D341Med (cell line): ENCODE data around the gene USP5.
A peak's percentile ranks its signal among the peaks of the same experiment; 100 is the strongest.

Source experiments
- DNase-seq: peaks from one replicate; pipeline ENCODE4 v3.0.0; 2012; ENCODE audit warnings: low spot score

The USP5 gene

DNA sequence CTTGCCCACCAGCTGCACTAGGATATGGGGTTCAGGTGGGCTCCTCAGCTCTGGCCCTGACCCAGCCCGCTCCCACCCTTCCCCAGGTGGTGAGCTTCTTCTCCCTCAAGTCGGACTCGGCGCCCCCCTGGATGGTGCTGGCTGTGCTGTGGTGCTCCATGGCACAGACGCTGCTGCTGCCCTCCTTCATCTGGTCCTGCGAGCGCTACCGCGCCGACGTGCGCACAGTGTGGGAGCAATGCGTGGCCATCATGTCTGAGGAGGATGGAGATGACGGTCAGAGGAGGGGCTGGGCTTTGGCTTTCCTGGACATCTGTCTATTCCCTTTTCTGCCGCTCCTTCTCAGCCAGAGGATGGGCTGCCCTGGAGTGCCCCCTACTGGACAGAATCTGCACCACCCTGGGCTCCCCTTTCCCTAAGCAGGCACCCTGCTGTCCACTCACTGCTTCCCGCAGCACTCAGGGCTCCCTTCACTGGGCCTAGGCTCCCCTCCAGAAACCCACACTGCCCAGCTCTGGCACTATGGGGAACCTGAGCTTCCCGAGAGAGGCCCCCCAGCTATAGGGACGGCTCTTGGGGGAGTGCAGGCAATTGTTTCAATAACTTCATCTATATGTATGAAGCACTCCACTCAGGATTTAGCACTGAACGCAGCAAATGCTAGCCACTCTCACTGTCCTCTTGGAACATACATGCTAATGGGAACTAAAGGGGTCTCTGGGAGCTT, 26.4 kb upstream of the USP5 start:
- peak; percentile 82 for DNase-seq

- DNase-seq: no peak
These were observed 25.7 kb upstream of the USP5 start for GRCh38 chr12:6826125-6826733.

- DNase-seq: no peak
These were observed 25.1 kb upstream of the USP5 start for GRCh38 chr12:6826734-6827436.

GRCh38 chr12:6827437-6827911, 24.5 kb upstream of the USP5 start:
- DNase-seq: peak; percentile 89

DNA sequence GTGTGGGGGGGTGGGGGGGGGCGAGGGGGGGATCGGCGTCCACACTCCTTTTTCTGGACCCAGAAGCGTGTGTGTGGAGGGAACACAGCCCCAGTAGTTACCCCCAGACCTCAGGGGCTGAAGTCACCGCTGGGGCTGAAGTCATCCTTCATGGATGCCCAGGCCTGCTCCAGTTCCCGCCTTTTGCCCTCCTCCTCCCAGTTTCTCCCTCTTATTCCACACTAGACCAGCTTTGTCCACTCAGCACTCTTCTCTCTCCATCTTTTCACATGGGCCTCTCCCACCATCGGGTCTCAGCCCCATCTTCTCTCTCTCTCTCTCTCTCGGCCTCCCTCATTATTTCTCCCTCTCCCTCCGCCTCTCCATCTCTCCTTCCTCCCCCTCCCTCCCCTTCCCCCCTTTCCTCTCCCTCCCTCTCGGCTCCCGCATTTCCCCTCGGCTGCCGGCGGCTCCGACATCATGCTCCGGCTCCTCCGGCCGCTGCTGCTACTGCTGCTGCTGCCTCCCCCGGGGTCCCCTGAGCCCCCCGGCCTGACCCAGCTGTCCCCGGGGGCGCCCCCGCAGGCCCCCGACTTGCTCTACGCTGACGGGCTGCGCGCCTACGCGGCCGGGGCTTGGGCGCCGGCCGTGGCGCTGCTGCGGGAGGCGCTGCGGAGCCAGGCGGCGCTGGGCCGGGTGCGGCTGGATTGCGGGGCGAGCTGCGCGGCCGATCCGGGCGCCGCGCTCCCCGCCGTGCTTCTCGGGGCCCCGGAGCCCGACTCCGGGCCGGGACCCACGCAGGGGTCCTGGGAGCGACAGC, 23.8 kb upstream of the USP5 start, which contains the start of gene P3H3:
P3H3 (plus strand) TSS at position 426 of the 799 bp plus-strand sequence; CDS start at position 460, 34 bp downstream.
- peak; percentile 72 for DNase-seq

DNA sequence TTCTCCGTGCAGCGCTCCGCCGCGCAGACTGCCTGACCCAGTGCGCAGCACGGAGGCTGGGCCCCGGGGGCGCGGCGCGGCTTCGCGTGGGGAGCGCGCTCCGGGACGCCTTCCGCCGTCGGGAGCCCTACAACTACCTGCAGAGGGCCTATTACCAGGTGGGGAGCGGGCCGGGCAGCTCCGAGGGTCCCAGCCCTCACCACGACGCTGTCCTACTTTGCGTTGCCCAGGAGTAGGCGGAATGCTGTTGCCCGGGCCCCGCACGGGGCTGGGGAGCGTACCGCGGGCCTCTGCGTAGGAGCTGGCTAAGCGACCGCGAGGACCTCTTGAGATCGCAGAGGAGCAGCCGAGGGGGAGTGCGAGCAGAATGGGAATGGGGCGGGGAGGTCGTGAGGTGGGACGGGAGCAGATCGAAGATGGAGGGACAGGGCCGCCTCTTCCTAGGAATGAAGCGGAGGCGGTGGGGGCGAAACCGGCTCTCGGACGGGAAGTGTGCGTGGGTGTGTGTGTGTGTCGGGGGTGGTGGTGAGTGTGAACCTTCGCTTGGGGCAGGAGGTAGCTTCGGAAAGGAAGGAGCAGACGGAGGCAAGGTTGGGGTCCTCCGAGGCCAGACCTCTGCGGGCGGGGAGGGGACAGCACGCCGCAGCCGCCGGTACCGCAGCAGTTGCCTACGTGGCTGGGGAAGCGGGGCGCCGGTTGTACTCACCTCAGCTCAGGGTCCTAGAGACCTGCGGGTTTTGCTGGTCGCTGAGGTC, 23.0 kb upstream of the USP5 start:
- peak; percentile 72 for DNase-seq

DNA sequence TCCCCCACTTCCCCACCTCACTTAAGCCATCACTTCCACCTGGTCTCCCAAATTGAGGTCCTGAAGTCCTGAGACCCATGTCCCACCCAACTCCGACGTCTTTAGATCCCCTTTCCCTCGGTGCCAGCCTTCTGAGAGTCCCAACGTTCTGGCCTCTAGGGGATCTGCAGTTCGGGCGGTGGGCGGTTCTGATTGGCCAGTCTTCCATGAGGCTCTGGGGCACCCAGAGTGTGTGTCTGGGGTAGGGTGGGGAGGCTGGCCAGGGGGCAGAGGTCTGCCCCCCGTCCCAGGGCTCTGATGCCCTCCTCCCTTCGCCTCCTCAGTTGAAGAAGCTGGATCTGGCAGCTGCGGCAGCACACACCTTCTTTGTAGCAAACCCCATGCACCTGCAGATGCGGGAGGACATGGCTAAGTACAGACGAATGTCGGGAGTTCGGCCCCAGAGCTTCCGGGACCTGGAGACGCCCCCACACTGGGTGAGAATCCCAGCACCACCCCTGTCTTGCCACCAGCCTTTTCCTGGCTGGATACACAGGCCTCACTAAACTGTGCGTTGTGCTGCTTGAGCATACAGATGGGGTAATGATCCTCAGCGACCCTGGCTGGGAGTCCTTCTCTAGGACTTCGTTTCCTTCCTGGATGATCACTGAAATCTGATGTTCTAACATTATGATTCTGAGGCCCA, 22.3 kb upstream of the USP5 start:
- peak; percentile 76 for DNase-seq

DNA sequence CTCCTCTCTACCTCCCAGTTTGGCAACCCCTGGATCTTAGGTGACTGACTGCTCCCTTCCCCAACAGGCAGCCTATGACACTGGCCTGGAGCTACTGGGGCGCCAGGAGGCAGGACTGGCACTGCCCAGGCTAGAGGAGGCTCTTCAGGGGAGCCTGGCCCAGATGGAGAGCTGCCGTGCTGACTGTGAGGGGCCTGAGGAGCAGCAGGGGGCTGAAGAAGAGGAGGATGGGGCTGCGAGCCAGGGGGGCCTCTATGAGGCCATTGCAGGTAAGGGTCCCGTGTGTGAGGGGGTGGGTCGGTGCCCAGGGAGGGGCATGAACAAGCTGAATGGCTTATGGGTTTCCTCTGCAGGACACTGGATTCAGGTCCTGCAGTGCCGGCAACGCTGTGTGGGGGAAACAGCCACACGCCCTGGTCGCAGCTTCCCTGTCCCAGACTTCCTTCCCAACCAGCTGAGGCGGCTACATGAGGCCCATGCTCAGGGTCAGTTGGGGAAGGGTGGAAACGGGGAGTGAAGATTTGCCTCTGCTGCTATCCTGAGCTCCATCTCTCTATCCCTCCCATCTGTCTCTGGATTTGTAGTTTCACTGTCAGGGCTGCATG, 21.6 kb upstream of the USP5 start:
- DNase-seq: no peak

- DNase-seq: no peak
These were observed 21.0 kb upstream of the USP5 start for GRCh38 chr12:6830999-6831398.

DNA sequence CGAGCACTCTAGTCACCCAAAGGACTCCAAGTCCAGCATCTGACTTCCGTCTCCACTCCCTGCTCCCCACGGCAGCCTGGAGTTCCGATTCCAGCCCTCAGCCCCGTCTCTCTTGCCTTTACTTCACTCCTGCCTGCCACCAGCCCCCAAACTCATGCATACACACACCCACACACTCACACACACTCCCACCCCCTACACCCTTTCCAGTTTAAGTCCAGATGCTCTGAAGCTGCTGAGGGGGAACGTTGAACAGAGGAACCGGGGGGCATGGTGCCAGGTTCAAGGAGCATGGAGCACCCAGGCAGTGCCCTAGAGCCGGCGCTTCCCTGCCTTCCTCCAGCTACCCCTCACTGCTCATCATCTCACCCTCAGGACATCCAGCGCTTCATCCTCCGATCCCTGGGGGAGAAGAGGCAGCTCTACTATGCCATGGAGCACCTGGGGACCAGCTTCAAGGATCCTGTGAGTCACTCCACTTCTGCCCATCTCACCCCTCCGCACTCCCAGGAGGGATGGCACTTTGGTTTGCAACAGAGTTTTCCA, 20.4 kb upstream of the USP5 start:
- no peak for DNase-seq

DNA sequence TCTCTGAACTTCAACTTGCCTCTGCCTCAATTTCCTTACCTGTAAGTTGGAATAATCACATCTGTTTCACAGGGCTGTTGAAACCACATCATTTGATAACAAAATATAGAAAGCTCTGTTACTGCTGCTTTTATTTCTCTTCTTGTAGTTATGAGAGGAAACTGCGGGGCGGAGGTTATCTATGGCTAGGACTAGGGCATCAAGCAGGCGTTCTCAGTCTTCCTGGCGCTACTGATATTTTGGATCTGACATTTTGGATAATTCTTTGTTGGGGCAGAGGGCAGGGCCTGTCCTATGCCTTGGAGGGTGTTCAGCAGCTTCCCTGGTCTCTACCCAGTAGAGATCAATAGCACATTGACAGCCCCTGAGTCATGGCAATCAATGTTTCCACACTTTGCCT, 19.8 kb upstream of the USP5 start:
- no peak for DNase-seq

DNA sequence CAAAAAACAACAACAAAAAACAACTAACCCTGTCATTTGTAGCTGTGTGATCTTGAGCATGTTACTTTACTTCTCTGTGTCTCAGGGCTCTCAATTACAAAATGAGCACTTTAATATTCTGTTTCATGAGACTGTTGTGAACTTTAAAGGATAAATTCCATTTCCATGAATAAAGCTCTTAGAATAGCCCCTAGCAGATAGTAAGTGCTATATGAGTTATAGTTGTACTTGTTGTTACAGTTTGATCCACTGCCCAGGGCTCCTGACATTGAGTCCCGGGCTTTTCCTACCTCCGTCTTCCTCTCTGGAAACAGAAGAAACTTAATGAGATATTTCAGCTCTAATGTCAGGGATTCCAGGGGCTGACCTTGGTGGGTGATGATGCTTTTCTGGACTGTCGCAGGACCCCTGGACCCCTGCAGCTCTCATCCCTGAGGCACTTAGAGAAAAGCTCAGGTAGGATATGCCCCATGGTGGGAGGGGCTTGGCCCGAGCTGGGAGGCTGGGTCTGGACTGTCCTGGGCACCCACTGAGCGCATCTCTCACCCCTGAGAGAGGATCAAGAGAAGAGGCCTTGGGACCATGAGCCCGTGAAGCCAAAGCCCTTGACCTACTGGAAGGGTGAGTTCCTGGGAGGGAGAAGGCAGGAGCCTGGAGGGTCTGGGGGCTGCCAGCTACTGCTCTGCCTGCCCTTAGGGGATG, 18.6 kb upstream of the USP5 start:
- no peak for DNase-seq

DNA sequence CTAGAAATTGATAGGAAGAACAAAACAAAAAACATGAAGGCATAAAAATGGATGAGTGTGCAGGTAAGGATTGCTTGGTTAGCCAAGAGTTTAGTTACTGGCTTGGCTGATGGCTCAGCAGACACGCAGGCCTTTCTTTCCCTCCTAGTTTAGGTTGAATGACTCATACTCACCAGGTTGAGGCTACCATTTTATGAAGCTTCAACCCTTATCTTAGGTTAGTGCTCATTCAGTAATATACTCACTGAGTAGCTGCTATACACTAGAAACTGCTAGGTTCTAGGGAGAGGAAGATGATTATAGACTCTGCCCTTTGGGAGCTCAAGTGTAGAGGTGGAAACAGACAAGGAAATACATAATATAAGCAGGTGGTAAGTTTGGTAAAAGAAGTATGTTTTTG, 17.7 kb upstream of the USP5 start:
- DNase-seq: no peak

GRCh38 chr12:6834873-6835272, 17.1 kb upstream of the USP5 start:
- DNase-seq: no peak

DNA sequence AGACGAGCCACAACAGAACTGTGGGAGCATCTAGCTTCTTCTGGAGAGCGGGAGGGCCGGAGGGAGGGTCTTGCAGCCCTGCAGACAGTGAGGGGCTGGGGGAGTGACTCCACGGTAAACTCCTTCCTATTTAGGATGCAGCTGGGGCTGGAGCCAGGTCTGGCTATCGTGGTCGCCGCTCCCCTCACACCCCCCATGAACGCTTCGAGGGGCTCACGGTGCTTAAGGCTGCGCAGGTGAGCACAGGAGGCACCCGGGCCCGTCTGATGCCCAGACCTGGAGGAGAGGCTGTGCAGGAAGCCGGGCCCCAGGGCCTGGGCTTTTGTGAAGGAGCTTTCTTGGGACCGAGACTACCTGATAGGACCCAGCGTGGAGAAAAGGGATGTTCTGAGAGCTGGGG, 15.1 kb upstream of the USP5 start:
- no peak for DNase-seq

- no peak for DNase-seq
These were observed 14.4 kb upstream of the USP5 start for GRCh38 chr12:6837370-6838060.

- DNase-seq: no peak
These were observed 13.1 kb upstream of the USP5 start for GRCh38 chr12:6838854-6839253.

- DNase-seq: peak; percentile 87
These were observed 12.3 kb upstream of the USP5 start for GRCh38 chr12:6839482-6840201.
